ENCODE data around the gene ADARB2. TPM values are rescaled to one million over a fixed set of nuclear protein-coding genes. Genes with fewer than 3 reads are reported as not detected.

The ADARB2 gene
- total and polyA plus RNA-seq, 2 experiments from 2014 or later, result 2.0 to 5.0 TPM

DNA sequence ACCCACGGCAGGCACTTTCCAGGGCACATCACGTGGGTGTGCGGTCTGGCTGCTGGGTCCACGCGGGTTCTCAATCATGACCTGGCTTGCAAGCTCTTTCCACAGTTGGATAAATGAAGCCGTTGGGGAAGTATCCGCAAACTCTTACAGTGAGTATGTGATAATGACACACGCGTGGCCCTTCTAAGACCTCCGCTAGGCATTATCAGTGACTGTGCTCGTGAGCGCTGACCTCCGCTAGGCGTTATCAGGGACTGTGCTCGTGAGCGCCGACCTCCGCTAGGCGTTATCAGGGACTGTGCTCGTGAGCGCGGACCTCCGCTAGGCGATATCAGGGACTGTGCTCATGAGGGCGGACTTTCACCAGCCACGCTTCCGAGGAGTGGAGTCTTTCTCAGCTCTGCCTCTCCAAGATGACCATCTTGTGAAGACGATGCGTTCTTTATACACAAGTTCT, 574.1 kb downstream of the ADARB2 start:
- DNase-seq (ENCODE audit: low spot score), result no peak

More for the DNA sequence above, 574.1 kb downstream of the ADARB2 start:
- Histone ChIP-seq H3F3A (replicated peaks; ENCODE audit: low read depth) (no peaks in the 10 kb centered on the region; the same call in 1 of the 2 replicates), H3K36me3 (ENCODE audit: insufficient read depth) (no peaks in the 10 kb centered on the region), H3K9me2 (ENCODE audit: insufficient read depth) (peaks cover 5% of the 10 kb centered on the region; the same call in 1 of the 2 replicates), H3K27ac (ENCODE audit: low read depth) (no peak overlapping the region), H2AFZ (peak overlapping the region; percentile 10; the same call in 1 of the 2 replicates), H3K4me2 (no peak overlapping the region), H4K20me1 (replicated peaks; ENCODE audit: insufficient read depth) (no peaks in the 10 kb centered on the region), H3K79me2 (replicated peaks; ENCODE audit: insufficient read depth) (no peaks in the 10 kb centered on the region), H3K27me3 (ENCODE audit: insufficient read depth) (no peaks in the 10 kb centered on the region), H3K4me3 (no peak overlapping the region), H3K4me1 (ENCODE audit: insufficient read depth) (no peaks in the 10 kb centered on the region)
- Mint-ChIP-seq H3K4me1 (no peaks in the 10 kb centered on the region; the same call in 2 of the 3 replicates), H3K27ac (no peak overlapping the region), H3K4me3 (no peak overlapping the region), H3K9me3 (no peaks in the 10 kb centered on the region), H3K36me3 (ENCODE audit: low read depth) (no peaks in the 10 kb centered on the region), H3K27me3 (ENCODE audit: insufficient read depth, low read depth, poor library complexity) (peaks cover 10% of the 10 kb centered on the region)
- no peak; the same call in 2 of the 3 replicates for ATAC-seq
- no peak for TF ChIP-seq POLR2AphosphoS5 (IDR thresholded peaks at IDR 0.05; ENCODE audit: low read depth)
- TF ChIP-seq, protein P1, sequence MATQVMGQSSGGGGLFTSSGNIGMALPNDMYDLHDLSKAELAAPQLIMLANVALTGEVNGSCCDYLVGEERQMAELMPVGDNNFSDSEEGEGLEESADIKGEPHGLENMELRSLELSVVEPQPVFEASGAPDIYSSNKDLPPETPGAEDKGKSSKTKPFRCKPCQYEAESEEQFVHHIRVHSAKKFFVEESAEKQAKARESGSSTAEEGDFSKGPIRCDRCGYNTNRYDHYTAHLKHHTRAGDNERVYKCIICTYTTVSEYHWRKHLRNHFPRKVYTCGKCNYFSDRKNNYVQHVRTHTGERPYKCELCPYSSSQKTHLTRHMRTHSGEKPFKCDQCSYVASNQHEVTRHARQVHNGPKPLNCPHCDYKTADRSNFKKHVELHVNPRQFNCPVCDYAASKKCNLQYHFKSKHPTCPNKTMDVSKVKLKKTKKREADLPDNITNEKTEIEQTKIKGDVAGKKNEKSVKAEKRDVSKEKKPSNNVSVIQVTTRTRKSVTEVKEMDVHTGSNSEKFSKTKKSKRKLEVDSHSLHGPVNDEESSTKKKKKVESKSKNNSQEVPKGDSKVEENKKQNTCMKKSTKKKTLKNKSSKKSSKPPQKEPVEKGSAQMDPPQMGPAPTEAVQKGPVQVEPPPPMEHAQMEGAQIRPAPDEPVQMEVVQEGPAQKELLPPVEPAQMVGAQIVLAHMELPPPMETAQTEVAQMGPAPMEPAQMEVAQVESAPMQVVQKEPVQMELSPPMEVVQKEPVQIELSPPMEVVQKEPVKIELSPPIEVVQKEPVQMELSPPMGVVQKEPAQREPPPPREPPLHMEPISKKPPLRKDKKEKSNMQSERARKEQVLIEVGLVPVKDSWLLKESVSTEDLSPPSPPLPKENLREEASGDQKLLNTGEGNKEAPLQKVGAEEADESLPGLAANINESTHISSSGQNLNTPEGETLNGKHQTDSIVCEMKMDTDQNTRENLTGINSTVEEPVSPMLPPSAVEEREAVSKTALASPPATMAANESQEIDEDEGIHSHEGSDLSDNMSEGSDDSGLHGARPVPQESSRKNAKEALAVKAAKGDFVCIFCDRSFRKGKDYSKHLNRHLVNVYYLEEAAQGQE (IDR thresholded peaks at IDR 0.05; ENCODE audit: unreplicated experiment), result no peak
- TF ChIP-seq STAT1 (IDR thresholded peaks at IDR 0.05; ENCODE audit: unreplicated experiment), result no peak
- no peak for TF ChIP-seq CTCF (conservative IDR thresholded peaks at IDR 0.05; ENCODE audit: low read depth in 2 of 2)
- no peak for TF ChIP-seq EZH2phosphoT487 (IDR thresholded peaks at IDR 0.05; ENCODE audit: unreplicated experiment)
